H1 (cell line): Measurements from ENCODE around the gene MCF2L2. TPM values are rescaled to one million over a fixed set of nuclear protein-coding genes. Genes with fewer than 3 reads are reported as not detected.

Experiments used
- CTCF ChIA-PET: fragments of 300-600 bp; sonication (Branson Sonifier 250); formaldehyde crosslinking; loops from one replicate; lab custom pipeline; 2021; ENCODE audit not compliant: partially characterized antibody; lab: Charles Lee
- POLR2A ChIA-PET: fragments of 300-600 bp; sonication (Branson Sonifier 250); formaldehyde crosslinking; loops from one replicate; lab custom pipeline; 2021; ENCODE audit warnings: inconsistent platforms; ENCODE audit not compliant: partially characterized antibody; lab: Charles Lee
- DNase-seq, 2 experiments: peaks; one replicate each; pipeline versions ENCODE4 v3.0.0 to v3.0.0-alpha.2; 2010 to 2022; ENCODE audit warnings: low spot score in 2 of 2, low read depth in 1 of 2, mixed read lengths in 1 of 2
- FAIRE-seq: peaks from 2 replicates; lab custom pipeline; 2011; peaks lifted over from hg19 to GRCh38; lab: Jason Lieb, UNC
- H2AFZ ChIP-seq: 2 replicates; pipeline ENCODE4 v1.8.1; 2012; ENCODE audit warnings: low read length, inconsistent platforms
- H2AK5ac ChIP-seq: 2 replicates; pipeline ENCODE4 v1.6.1; 2013; ENCODE audit warnings: low read depth, low read length
- H2BK120ac ChIP-seq: replicated peaks from 2 replicates; pipeline ENCODE3; 2013; ENCODE audit warnings: low read depth, low read length, inconsistent platforms
- H2BK12ac ChIP-seq: 2 replicates; pipeline ENCODE4 v1.6.1; 2013; ENCODE audit warnings: low read depth, low read length
- H2BK15ac ChIP-seq: 2 replicates; pipeline ENCODE4 v1.6.1; 2013; ENCODE audit warnings: low read length
- H2BK20ac ChIP-seq: 2 replicates; pipeline ENCODE4 v1.6.1; 2013; ENCODE audit warnings: low read length
- H2BK5ac ChIP-seq: 2 replicates; pipeline ENCODE4 v1.6.1; 2013; ENCODE audit warnings: low read depth, low read length
- H3K14ac ChIP-seq: 2 replicates; pipeline ENCODE4 v1.6.1; 2013; ENCODE audit warnings: inconsistent platforms; ENCODE audit not compliant: insufficient read length
- H3K18ac ChIP-seq: 2 replicates; pipeline ENCODE4 v1.6.1; 2013; ENCODE audit warnings: low read length; ENCODE audit errors: extremely low read depth
- H3K23ac ChIP-seq: 2 replicates; pipeline ENCODE4 v1.6.1; 2013; ENCODE audit warnings: inconsistent platforms; ENCODE audit not compliant: insufficient read length
- H3K23me2 ChIP-seq: 2 replicates; pipeline ENCODE4 v1.6.1; 2013; ENCODE audit warnings: low read depth, low read length
- H3K27ac ChIP-seq: 2 replicates; pipeline ENCODE4 v1.6.1; 2011; ENCODE audit warnings: low read depth, low read length, inconsistent platforms
- H3K27me3 ChIP-seq, 4 experiments: replicated peaks in 1 of 4; 1 replicate in 1 of 4; 2 replicates in 3 of 4; pipeline versions ENCODE4 v1.6.1 to v1.8.1; 2011 to 2013; ENCODE audit warnings: low read length in 3 of 4, mild to moderate bottlenecking in 3 of 4, inconsistent platforms in 2 of 4, mixed read lengths in 2 of 4, moderate library complexity in 1 of 4; ENCODE audit not compliant: control insufficient read depth in 3 of 4, insufficient read depth in 3 of 4; ENCODE audit errors: extremely low read depth in 1 of 4
- H3K36me3 ChIP-seq, 4 experiments: 2 replicates each; pipeline versions ENCODE4 v1.6.1 to v1.8.1; 2011 to 2013; ENCODE audit warnings: mild to moderate bottlenecking in 4 of 4, low read length in 3 of 4, moderate library complexity in 2 of 4, control low read depth in 1 of 4, inconsistent platforms in 1 of 4; ENCODE audit not compliant: insufficient read depth in 4 of 4, control insufficient read depth in 2 of 4
- H3K4ac ChIP-seq: replicated peaks from 2 replicates; pipeline ENCODE3; 2013; ENCODE audit warnings: low read length, low read depth, mixed read lengths, inconsistent platforms; ENCODE audit not compliant: insufficient read length
- H3K4me1 ChIP-seq, 4 experiments: replicated peaks in 1 of 4; 1 replicate in 1 of 4; 2 replicates in 3 of 4; pipeline versions ENCODE4 v1.6.1 to v1.8.1; 2011 to 2013; ENCODE audit warnings: low read length in 3 of 4, inconsistent platforms in 2 of 4, mixed read lengths in 1 of 4; ENCODE audit not compliant: insufficient read depth in 4 of 4, control insufficient read depth in 3 of 4
- H3K4me2 ChIP-seq, 2 experiments: 2 replicates each; pipeline versions ENCODE4 v1.6.1 to v1.8.1; 2011 to 2013; ENCODE audit warnings: low read depth in 2 of 2, low read length in 2 of 2, control low read depth in 1 of 2, inconsistent platforms in 1 of 2, mild to moderate bottlenecking in 1 of 2; ENCODE audit not compliant: insufficient read depth in 1 of 2
- H3K4me3 ChIP-seq, 4 experiments: fragments of 200-600, 300-600 bp in 1 of 4; sonication (generic), shearing (Covaris generic), sonication (Bioruptor Twin) in 1 of 4; 2 replicates each; pipeline versions ENCODE4 v1.5.1 to v1.8.1; 2011 to 2016; ENCODE audit warnings: low read length in 4 of 4, low read depth in 3 of 4, control low read depth in 2 of 4, inconsistent platforms in 2 of 4, mild to moderate bottlenecking in 2 of 4, mixed read lengths in 1 of 4, moderate library complexity in 1 of 4; ENCODE audit not compliant: insufficient read depth in 2 of 4; ENCODE audit errors: extremely low read depth in 1 of 4
- H3K56ac ChIP-seq: replicated peaks from 2 replicates; pipeline ENCODE3; 2013; ENCODE audit warnings: low read depth, mild to moderate bottlenecking, mixed read lengths, low read length, inconsistent platforms; ENCODE audit not compliant: insufficient read length
- H3K79me1 ChIP-seq: 2 replicates; pipeline ENCODE4 v1.6.1; 2013; ENCODE audit warnings: low read depth, low read length, control low read depth
- H3K79me2 ChIP-seq, 2 experiments: 2 replicates each; pipeline versions ENCODE4 v1.6.1 to v1.8.1; 2012 to 2013; ENCODE audit warnings: low read length in 2 of 2, mild to moderate bottlenecking in 2 of 2, inconsistent platforms in 1 of 2; ENCODE audit not compliant: insufficient read depth in 2 of 2, control insufficient read depth in 1 of 2
- H3K9ac ChIP-seq, 4 experiments: replicated peaks in 1 of 4; 1 replicate in 1 of 4; 2 replicates in 3 of 4; pipeline versions ENCODE4 v1.6.1 to v1.8.1; 2011 to 2013; ENCODE audit warnings: low read depth in 3 of 4, low read length in 3 of 4, control low read depth in 2 of 4, mild to moderate bottlenecking in 2 of 4, moderate library complexity in 2 of 4, inconsistent platforms in 1 of 4; ENCODE audit errors: extremely low read depth in 1 of 4
- H3K9me3 ChIP-seq, 2 experiments: 2 replicates each; pipeline versions ENCODE4 v1.6.1 to v1.8.1; 2012 to 2013; ENCODE audit warnings: mild to moderate bottlenecking in 2 of 2, moderate library complexity in 2 of 2, control low read depth in 1 of 2, inconsistent platforms in 1 of 2, low read depth in 1 of 2, low read length in 1 of 2, mixed read lengths in 1 of 2; ENCODE audit not compliant: insufficient read depth in 2 of 2
- H4K20me1 ChIP-seq, 2 experiments: replicated peaks in 1 of 2; 2 replicates each; pipeline versions ENCODE3 to v1.8.1; 2011 to 2013; ENCODE audit warnings: inconsistent platforms in 2 of 2, low read length in 2 of 2, mild to moderate bottlenecking in 1 of 2; ENCODE audit not compliant: insufficient read depth in 2 of 2, control insufficient read depth in 1 of 2
- H4K5ac ChIP-seq: 2 replicates; pipeline ENCODE4 v1.6.1; 2013; ENCODE audit warnings: low read length, low read depth, mixed read lengths, inconsistent platforms; ENCODE audit not compliant: insufficient read length
- H4K8ac ChIP-seq: 2 replicates; pipeline ENCODE4 v1.8.0; 2013; ENCODE audit warnings: mild to moderate bottlenecking, moderate library complexity, low read length, inconsistent platforms; ENCODE audit not compliant: insufficient read depth; ENCODE audit errors: extremely low read depth
- H4K91ac ChIP-seq: replicated peaks from 2 replicates; pipeline ENCODE3; 2013; ENCODE audit warnings: low read length, mixed read lengths, inconsistent platforms; ENCODE audit not compliant: insufficient read length
- ATF2 ChIP-seq: IDR thresholded peaks from 2 replicates; pipeline ENCODE4 v1.6.1; 2012; ENCODE audit warnings: low read length, inconsistent platforms
- BCL11A ChIP-seq, 2 experiments: IDR thresholded peaks; one replicate each; pipeline ENCODE4 v1.6.1; 2011; ENCODE audit warnings: low read depth in 2 of 2, low read length in 2 of 2, mild to moderate bottlenecking in 2 of 2
- CHD2 ChIP-seq: IDR thresholded peaks from 2 replicates; pipeline ENCODE4 v1.6.1; 2012; ENCODE audit warnings: low read length, improper control_type of control experiment
- GABPA ChIP-seq: IDR thresholded peaks from 2 replicates; pipeline ENCODE4 v1.6.1; 2011; ENCODE audit warnings: mild to moderate bottlenecking, low read length, moderate library complexity, borderline replicate concordance; ENCODE audit not compliant: insufficient read depth
- HDAC2 ChIP-seq, 2 experiments: fragments of 300-600 bp in 1 of 2; sonication (generic) in 1 of 2; IDR thresholded peaks; 2 replicates each; pipeline ENCODE4 v1.6.1; 2011 to 2012; ENCODE audit warnings: low read depth in 2 of 2, low read length in 2 of 2, mild to moderate bottlenecking in 2 of 2, moderate library complexity in 2 of 2, borderline replicate concordance in 1 of 2, inconsistent platforms in 1 of 2
- POLR2A ChIP-seq, 2 experiments: IDR thresholded peaks; 1 replicate in 1 of 2; 2 replicates in 1 of 2; pipeline ENCODE4 v1.6.1; 2011; ENCODE audit warnings: low read depth in 2 of 2, low read length in 2 of 2, mild to moderate bottlenecking in 2 of 2; ENCODE audit errors: control extremely low read depth in 1 of 2
- POLR2AphosphoS5 ChIP-seq: IDR thresholded peaks from 2 replicates; pipeline ENCODE4 v1.6.1; 2011; ENCODE audit warnings: low read depth, low read length
- POU5F1 ChIP-seq: IDR thresholded peaks from 2 replicates; pipeline ENCODE4 v1.6.1; 2011; ENCODE audit warnings: low read depth, mild to moderate bottlenecking, low read length, moderate library complexity
- SIRT6 ChIP-seq: IDR thresholded peaks from one replicate; pipeline ENCODE4 v1.7.1; 2012; ENCODE audit warnings: low read length, inconsistent platforms
- SP2 ChIP-seq: IDR thresholded peaks from 2 replicates; pipeline ENCODE4 v1.6.1; 2012; ENCODE audit warnings: mild to moderate bottlenecking, low read length, inconsistent platforms
- SRF ChIP-seq: IDR thresholded peaks from 2 replicates; pipeline ENCODE4 v1.6.1; 2011; ENCODE audit warnings: mild to moderate bottlenecking, low read depth, low read length, moderate library complexity
- TBP ChIP-seq: IDR thresholded peaks from 2 replicates; pipeline ENCODE4 v1.6.1; 2011; ENCODE audit warnings: low read depth, low read length, improper control_type of control experiment
- TCF12 ChIP-seq: IDR thresholded peaks from 2 replicates; pipeline ENCODE4 v1.6.1; 2011; ENCODE audit warnings: low read depth, mild to moderate bottlenecking, low read length
- TEAD4 ChIP-seq: IDR thresholded peaks from 2 replicates; pipeline ENCODE4 v1.6.1; 2012; ENCODE audit warnings: low read depth, low read length, inconsistent platforms, mixed read lengths
- WGBS, 2 experiments: shearing (Covaris generic) in 1 of 2; methylation state at CpG; one replicate each; pipeline versions ENCODE4 v1.1.6 to v1.1.7; 2013 to 2015; ENCODE audit warnings: low lambda C conversion rate in 2 of 2, mixed read lengths in 2 of 2, inconsistent platforms in 1 of 2, low coverage in 1 of 2, missing lambda C conversion rate in 1 of 2; ENCODE audit not compliant: insufficient replicate concordance in 2 of 2, insufficient coverage in 1 of 2, insufficient read length in 1 of 2; ENCODE audit errors: extremely low coverage in 1 of 2, missing lambda C conversion rate in 1 of 2; 5-methylcytosine and 5-hydroxymethylcytosine counted together
- polyA plus RNA-seq, 7 experiments: library from polyadenylated mRNA; depleted of rRNA in 3 of 7; stranded (reverse) in 5 of 7; unstranded in 2 of 7; fragments of >200 nt in 5 of 7; fragments of 200-250 nt in 2 of 7; gene quantifications; 1 replicate in 5 of 7; 2 replicates in 1 of 7; 4 replicates in 1 of 7; pipeline versions ENCODE4 v1.2.1 to v1.2.3, GENCODE V29; 2011 to 2013; ENCODE audit warnings: missing spikeins in 2 of 7, mixed read lengths in 2 of 7
- total RNA-seq: library from RNA; stranded (reverse); fragmentation: NEBNext Ultra II Directional; extraction: Animal tissue kit (Norgen Biotek cat#: 25700); gene quantifications from 2 replicates; pipeline ENCODE4 v1.2.1, GENCODE V29; 2021

Gene MCF2L2
- total and polyA plus RNA-seq, 2 of the 8 experiments (the other 6 are each of a cell fraction or from before 2014, with no cell fraction given) = 4.1 to 13.7 TPM

- FAIRE-seq (no peak), DNase-seq (no peak)
- Histone ChIP-seq H3K18ac (no peak overlapping the region), H3K4ac (no peak overlapping the region), H3K4me3 (no peak overlapping the region), H2BK12ac (no peak overlapping the region), H3K14ac (no peak overlapping the region), H2BK5ac (no peak overlapping the region), H2BK20ac (no peak overlapping the region), H3K23ac (no peak overlapping the region), H3K36me3 (no peaks in the 10 kb centered on the region; a peak in 1 of 8 replicates), H3K56ac (no peak overlapping the region), H2AFZ (no peak overlapping the region), H2AK5ac (no peak overlapping the region), H2BK120ac (no peak overlapping the region), H4K20me1 (no peaks in the 10 kb centered on the region), H2BK15ac (no peak overlapping the region), H4K91ac (no peak overlapping the region), H3K27me3 (no peaks in the 10 kb centered on the region), H3K23me2 (no peaks in the 10 kb centered on the region), H3K27ac (no peak overlapping the region), H4K5ac (no peak overlapping the region), H3K9me3 (no peaks in the 10 kb centered on the region), H3K4me2 (no peak overlapping the region), H4K8ac (no peak overlapping the region), H3K79me1 (no peaks in the 10 kb centered on the region), H3K79me2 (no peaks in the 10 kb centered on the region), H3K9ac (no peak overlapping the region), H3K4me1 (no peaks in the 10 kb centered on the region)
- POLR2A ChIA-PET = interaction anchor here (0.7 kb wide), 1 partner anchor 11 kb away, joined by 3 read pairs; no protein-coding TSS in a partner anchor
- WGBS, 2 experiments = 84% methylated on average over 12 of the region's 12 CpGs; no CpG with 5 or more reads in 1 of the 2 experiments
- CTCF ChIA-PET = interaction anchor here (1.7 kb wide), 1 partner anchor 18 kb away, joined by 4 read pairs; no protein-coding TSS in a partner anchor
- TF ChIP-seq SRF = no peak
- TF ChIP-seq BCL11A (IDR thresholded peaks at IDR 0.05; ENCODE audit: low read depth in 2 of 2, low read length in 2 of 2) = no peak
- TF ChIP-seq GABPA = no peak
- no peak for TF ChIP-seq CHD2
- TF ChIP-seq SP2 = no peak
- TF ChIP-seq ATF2 = no peak
- no peak for TF ChIP-seq TBP
- TF ChIP-seq POLR2A (IDR thresholded peaks at IDR 0.05; ENCODE audit: control extremely low read depth in 1 of 2, low read depth in 2 of 2, low read length in 2 of 2) = no peak
- no peak for TF ChIP-seq SIRT6
- no peak for TF ChIP-seq HDAC2 (IDR thresholded peaks at IDR 0.05; ENCODE audit: borderline replicate concordance in 1 of 2, low read depth in 2 of 2, low read length in 2 of 2)
- no peak for TF ChIP-seq POU5F1
- TF ChIP-seq POLR2AphosphoS5 = no peak
- TF ChIP-seq TEAD4 = no peak
- no peak for TF ChIP-seq TCF12
Observed at GRCh38 chr3:183212096-183212495, 216.3 kb downstream of the MCF2L2 start.
